GM12891 (cell line): ENCODE measurements around the gene FIG4.

Experiments
- POLR2A ChIP-seq: IDR thresholded peaks from 2 replicates; pipeline ENCODE4 v1.6.1; 2011; ENCODE audit warnings: low read depth, low read length, control low read depth
- TAF1 ChIP-seq: IDR thresholded peaks from 2 replicates; pipeline ENCODE4 v1.6.1; 2011; ENCODE audit warnings: low read depth, low read length, control low read depth

DNA sequence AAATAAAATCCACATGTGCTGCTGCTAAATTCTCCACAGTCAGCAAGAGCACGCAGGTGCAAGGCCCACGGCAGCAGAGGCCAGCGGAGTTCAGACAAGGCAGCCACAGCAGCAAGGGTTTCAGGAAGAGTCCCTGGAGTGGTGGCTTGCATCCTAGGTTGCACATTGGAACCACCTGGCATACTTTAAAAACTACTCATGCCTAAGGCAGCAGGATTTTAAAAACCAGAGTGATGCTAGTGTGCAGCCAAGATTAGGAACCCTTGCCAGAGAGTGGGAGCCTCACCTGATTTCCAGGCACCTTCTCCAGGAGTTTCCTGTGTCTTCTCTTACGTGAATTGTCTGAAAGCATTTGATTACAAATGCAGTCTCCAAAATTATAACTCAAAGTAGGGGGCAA is 183.0 kb downstream of the FIG4 start:
- TF ChIP-seq POLR2A (no peak), TAF1 (no peak)
